Body of pancreas (tissue), 4 donors: ENCODE results near the gene RIN3.

Experiments
- POLR2A ChIP-seq, 3 donors: fragments of 450-650 bp; IDR thresholded peaks; one replicate each; pipeline ENCODE4 v1.6.1; 2016; ENCODE audit warnings: antibody characterized with exemption in 3 of 3, mild to moderate bottlenecking in 2 of 3
- TF ChIP-seq, protein P1 (sequence below), 7 experiments: fragments of 450-650 bp in 4 of 7; fragments of 200-600 bp in 3 of 7; sonication (generic) in 3 of 7; IDR thresholded peaks; one replicate each; pipeline ENCODE4 v1.5.1; 2016 to 2019; ENCODE audit warnings: antibody characterized with exemption in 7 of 7

DNA sequence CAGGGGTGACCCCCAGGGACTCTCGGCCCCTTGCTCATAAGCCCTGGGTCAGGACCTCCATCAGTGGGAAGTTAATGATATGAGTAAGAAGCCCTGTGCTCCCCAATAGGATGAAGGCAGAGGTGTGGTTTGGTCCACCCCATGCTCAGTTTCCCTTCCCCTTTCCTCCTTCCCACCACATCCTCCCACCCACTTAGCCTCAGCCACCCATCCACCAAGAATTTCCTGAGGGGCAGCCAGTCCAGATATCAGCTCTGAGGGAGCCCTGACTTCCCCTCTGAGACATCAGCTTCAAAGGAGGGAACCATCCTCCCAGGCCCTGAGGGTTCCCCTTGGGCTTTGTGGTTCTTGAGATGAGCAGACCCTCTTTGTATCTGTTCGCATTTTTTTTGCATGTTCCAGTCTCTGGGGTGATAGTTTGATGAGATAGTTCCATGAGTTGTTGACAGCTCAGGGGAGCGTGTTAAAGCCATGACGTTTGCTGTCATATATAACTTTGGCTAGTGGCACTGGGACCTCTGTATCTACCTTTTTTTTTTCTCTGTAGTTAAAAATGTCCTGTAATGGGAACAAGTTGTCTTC lies 163.6 kb downstream of the RIN3 start:
- TF ChIP-seq, protein P1, sequence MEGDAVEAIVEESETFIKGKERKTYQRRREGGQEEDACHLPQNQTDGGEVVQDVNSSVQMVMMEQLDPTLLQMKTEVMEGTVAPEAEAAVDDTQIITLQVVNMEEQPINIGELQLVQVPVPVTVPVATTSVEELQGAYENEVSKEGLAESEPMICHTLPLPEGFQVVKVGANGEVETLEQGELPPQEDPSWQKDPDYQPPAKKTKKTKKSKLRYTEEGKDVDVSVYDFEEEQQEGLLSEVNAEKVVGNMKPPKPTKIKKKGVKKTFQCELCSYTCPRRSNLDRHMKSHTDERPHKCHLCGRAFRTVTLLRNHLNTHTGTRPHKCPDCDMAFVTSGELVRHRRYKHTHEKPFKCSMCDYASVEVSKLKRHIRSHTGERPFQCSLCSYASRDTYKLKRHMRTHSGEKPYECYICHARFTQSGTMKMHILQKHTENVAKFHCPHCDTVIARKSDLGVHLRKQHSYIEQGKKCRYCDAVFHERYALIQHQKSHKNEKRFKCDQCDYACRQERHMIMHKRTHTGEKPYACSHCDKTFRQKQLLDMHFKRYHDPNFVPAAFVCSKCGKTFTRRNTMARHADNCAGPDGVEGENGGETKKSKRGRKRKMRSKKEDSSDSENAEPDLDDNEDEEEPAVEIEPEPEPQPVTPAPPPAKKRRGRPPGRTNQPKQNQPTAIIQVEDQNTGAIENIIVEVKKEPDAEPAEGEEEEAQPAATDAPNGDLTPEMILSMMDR (IDR thresholded peaks at IDR 0.05), result no peak
- no peak for TF ChIP-seq POLR2A (IDR thresholded peaks at IDR 0.05)
